HTR-8/SVneo (cell line): ENCODE data around the gene DHRS3.

Experiments
- DNase-seq: peaks from one replicate; pipeline ENCODE4 v3.0.0; 2011; ENCODE audit warnings: low spot score, mixed read lengths; ENCODE audit not compliant: insufficient read length
- FAIRE-seq: peaks from 2 replicates; lab custom pipeline; 2011; peaks lifted over from hg19 to GRCh38; lab: Jason Lieb, UNC

Gene DHRS3

DNA sequence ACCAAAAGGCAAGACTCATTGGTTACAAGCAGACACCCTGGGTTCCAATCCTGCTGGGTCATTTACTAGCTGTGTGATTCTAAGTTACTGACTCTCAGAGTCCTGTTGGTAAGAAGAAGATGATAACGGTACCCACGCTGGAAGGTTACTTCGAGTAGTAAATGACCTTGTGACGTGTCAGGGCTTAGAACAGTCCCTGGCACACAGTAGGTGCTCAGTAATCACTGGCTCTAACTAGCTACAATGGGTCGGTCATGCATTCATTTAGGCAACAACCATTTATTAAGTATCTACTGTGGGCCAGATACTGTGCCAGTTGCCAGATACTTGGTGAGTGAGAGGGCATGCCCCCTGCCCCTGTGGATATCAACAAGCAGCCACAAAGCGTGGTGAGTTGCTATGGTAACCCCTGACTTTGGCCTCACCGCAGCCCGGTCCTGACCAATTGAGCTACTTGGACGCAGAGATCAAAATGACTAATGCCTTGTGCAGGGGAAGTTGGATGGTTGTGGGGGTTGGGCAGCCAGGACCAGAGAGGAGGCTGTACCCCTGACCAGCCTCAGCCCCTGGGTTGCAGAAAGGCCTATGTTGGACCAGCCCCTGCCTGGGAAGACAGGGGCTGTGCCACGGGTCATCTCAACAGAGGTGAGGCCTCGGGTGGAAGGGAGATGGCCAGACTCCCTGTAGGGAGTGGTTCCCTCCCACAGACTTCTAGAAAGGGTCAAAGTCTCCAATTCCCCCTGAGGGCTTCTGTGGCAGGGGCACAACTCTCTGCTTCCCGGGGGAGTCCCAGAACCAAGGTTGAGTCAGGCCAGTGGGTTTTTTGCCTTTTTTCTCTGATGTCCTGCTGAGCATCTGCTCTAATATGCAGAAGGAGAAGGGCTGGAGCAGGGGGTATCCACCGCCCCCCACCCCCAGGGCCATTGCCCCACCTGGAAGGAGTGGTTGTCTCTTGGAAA lies 16.0 kb downstream of the DHRS3 start:
- DNase-seq (no peak), FAIRE-seq (peak; percentile 4)

DNA sequence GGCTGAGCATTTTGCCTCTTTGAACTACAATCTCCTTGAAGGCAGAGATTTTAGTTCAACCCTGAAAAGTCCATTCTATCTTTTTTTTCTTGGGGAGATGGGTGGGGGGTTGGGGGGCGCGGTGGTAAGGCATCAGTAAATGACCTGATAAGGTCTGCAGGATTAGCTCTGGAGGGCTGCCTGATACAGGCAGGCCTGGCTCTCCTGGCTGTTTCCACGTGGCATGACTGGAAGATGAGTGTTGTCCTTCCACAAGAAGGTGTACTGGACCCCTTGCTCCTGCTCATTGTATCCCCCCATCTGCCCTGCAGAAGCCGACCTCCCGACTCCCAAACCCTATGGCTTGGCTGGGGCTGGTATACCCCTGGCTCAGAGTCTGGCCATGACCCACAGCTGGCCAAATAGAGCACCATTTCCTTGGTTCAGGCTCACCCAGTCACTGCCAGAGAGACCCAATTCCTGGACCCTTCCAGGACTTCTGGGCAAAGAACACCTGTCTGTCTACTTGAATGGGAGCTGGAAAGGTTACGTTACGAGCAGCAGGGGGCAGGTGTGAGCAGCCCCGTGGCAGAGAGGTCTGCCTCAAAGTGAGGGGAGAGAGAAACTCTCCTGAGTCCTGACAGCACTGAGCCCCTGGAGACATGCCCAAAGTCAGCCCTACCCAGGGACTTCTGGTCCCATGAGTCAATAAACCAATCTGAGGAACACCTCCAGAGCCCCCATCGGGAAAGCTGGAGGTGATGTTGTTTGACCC lies 17.0 kb downstream of the DHRS3 start:
- DNase-seq, result no peak
- no peak for FAIRE-seq

DNA sequence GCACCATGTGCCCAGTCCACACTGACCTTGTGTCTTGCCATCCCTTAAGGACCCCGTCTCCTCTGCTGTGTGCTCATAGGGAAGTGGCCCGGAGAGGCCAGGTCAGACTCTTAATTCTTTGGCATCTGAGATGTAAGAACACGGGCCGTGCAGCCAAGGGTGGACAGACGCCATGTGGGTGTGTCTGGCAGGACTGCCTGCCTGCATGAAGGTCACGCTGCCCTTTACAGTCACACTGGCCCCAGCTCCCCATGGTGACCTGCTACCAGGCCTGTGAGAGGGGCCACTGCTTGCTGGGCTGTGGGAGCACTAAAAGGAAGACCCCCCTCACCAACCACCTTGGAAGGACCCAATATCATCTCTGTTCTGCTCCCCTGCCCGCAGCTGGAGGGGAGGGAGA lies 17.7 kb downstream of the DHRS3 start:
- no peak for DNase-seq
- no peak for FAIRE-seq

DNA sequence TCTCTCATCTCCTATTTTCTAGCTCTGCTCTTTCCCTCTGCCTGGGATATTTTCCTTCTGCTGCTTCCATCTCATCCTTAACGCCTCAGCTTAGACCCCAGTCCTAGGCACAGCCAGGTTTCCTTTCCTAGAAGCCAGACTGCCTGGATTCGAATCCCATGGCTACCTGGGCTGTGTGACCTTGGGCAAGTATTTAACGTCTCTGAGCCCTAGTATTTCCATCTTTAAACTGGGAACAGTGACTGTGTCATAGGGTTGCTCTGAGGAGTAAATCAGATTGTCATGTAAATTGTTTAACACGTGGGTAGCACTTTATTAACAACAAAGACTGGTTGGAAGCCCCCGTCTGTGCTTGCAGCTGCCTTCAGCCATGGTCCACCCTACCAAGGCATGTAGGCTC lies 18.4 kb downstream of the DHRS3 start:
- DNase-seq (no peak), FAIRE-seq (no peak)

DNA sequence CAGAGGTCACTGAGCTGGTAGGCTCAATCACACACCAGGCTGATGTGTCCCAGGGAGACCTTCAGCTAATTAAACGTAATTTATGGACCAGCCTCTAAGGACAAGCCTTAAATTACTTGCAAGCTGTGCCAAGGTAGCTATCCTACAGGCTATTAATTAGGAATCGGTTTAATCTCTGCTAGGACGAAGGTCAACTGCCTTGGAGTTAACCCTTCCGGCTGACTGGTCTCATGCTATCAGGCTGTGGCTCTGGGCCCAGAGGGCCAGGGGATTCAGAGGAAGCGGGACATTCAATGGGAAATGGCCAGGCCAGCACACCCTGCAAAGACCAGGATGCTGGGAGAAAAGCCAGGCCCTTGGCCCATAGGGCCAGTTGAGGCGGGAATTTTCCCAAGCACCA lies 19.0 kb downstream of the DHRS3 start:
- FAIRE-seq (no peak), DNase-seq (no peak)

DNA sequence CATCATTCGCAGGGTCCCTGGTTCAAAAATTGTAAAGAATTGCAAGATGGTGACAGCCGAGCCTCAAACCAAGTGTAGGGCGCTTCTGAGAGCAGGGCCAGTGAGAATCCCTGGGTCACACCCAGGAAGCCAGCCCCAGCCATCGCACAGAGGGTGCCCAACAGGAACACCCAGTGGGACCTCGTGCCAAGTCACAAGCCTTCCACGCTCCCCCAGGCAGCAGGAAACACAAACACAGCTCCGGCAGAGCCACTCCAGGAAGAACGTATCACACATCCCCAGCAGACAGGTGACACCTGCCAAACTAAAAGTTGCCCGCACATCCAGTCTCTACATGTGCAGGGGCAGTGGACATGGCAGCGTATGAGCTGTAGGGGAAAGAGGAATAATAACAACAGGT lies 20.2 kb downstream of the DHRS3 start:
- FAIRE-seq (no peak), DNase-seq (no peak)

DNA sequence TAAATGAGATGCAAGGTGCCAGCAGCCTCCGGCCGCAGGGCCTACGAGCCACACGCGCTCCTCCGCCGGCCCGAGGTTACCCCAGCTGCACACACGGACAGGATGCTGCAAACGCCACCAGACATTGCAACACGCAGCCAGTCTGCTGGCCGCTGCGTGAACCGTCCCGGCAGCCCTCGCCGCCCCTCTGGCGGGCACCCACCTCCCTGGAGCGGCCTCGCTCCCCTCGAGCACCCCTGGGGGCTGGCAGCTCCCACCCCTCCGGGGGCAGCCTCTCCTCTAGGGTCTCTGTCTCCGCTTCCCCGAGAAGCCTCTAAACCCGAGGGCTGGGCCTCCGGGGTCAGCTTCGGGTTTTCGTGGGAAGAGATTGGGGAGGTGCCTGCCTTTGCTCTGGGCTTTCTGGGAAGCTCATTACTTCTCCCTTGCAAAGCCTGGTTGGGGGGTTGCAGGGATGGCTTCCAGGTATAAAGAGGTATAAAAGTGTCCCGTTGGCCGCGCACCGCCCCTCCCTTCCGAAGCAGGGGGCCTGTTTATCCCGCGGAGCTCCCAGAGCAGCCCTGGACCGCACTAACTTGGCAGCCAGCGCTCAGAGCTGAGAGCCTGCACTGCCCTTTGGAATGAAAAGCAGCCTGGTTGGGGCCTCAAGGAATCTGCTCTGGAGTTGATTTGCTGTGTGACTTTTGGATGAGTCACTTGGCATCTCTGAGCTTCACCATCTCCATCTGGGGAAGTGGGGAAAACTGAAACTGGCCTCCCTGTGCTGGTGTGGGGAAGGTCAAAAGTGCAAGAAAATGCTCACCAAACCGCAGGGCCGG lies 21.8 kb downstream of the DHRS3 start:
- DNase-seq, result peak; percentile 91
- FAIRE-seq, result peak; percentile 98

DNA sequence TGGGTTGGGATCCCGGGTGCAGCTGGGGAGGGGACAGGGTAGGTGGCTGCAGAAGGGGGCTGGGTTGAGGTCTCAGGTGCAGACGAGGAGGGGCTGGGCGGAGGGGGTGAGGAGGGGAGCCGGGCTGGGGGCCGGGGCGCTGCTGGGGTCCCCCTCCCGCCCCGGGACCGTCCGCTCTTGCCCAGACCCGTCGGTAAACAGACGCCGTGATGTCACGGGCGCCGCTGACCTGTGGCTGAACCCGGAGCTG lies 22.3 kb downstream of the DHRS3 start:
- FAIRE-seq (no peak), DNase-seq (no peak)

DNA sequence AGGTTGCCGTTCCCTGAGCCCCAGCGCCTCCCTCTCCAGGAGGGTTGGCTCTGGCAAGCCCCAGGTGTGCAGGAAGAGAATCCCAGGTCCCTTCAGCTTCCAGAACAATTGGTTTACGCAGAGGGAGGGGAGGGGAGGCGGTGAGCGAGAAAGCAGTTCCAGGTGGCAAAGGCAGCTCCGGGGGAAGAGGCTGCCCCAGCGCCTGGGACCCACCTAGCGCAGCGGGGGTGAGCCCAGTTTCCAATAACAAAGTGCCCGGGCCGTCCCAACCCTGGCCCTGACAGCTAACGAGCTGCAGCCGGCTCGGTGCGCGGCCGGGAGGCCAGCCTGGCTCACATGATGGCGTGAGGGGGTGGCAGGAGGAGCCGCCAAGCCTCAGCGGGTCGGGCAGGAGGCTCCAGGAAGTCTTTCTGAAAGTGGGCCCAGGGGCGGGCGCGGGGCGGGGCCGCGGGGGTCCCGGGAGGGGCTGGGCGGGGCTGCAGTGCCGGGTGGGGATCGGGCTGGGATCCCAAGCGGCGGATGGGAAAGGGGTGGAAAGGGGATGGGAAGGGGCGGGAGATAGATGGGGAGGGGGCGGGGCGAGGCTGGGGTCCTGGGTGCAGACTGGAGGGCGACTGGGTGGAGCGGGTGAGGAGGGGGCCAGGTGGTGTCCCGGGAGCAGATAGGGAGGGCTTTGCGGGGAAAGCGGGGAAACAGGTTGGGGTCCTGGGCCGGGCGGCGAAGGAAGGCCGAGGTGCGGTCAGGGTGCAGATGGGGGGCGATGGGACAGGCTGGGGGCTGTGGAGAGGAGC lies 22.8 kb downstream of the DHRS3 start:
- DNase-seq (peak; percentile 82), FAIRE-seq (peak; percentile 51)

DNA sequence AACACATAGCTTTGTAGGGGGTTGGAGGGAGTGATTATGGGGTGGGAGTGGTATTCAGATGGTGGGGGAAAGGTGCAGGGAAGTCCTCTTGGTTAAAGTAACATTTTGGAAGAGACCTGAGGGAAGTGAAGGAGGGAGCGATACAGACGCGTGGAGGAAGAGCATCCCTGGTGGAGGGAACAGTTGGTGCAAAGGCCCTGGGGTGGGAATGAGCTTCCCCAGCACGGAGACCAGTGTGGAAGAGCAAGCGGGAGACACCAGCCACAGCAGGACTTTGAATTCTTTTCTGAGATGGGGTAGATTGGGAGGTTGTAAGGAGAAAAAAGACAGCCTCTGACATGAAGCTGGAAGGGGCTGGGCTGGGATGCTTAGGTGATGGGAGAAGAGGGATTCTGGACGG lies 23.5 kb downstream of the DHRS3 start:
- DNase-seq (no peak), FAIRE-seq (no peak)

DNA sequence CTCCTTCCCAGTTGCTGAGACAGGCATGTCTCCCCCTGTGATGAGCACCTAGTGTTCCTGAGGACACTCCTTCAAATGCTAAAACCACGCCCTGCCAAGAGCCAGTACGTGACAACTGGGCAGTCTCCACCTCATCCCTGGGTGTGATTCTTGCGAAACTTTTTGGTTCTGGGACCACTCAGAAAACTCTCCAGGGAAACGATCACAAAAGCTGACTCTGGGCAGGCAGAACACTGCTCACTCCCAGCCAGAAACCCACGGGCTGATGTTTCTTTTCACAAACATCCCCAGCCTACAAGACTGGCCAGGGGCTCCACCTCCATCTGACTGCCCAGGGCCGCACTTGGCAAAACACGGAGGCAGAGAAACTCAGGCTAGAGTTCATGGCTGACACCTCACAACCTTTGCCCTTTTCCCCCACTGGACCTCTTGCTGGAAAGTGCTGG lies 24.4 kb downstream of the DHRS3 start:
- FAIRE-seq (no peak), DNase-seq (no peak)

DNA sequence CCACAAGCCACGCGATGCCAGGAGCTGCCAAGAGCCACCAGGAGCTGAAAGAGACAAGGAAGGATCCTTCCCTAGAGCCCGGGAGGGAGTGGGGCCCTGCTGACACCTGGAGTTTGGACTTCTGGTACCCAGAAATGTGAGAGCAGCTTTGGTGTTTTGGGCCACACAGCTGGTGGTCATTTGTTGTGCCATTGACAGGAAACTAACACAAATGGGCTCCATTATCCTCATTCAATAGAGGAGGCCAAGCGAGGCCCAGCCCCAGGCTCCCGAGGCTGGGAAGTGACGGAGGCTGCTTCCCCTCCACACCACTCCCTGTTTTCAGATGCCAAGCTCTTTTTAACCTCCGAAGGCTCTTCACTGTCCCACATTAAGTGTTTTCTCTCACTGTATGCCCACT lies 25.5 kb downstream of the DHRS3 start:
- DNase-seq, result no peak
- no peak for FAIRE-seq

DNA sequence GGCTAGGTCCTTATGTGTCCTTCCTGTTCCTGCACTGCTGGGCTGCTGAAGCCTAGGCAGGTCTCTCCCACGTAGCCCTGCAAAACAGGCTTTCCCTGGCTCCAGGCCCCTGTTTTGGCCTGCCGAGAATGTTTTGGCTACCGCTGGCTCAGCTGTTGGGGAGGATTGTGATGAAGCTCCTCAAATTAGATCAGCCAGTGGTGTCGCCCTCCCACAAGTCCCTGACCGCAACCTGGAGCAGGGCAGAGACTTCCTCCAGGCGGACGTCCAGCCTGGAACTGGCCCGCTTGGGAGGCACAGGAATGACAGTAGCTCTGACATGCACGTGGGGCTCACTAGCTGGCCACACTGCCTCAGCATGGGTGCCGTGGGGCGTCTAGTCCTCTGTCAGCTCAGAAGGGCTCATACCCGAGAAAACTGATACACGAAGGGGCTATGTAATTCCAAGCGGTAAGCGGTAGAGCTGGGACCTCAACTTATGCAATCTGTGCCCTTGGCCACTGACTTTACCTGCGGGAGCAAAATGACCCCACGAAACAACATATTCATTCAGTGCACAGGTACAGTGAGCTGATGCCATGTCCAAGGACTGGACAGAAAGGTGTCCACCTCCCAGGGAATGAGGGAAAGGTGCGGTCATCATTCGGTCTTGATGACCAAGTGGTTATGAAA lies 26.6 kb downstream of the DHRS3 start:
- FAIRE-seq (no peak), DNase-seq (no peak)

DNA sequence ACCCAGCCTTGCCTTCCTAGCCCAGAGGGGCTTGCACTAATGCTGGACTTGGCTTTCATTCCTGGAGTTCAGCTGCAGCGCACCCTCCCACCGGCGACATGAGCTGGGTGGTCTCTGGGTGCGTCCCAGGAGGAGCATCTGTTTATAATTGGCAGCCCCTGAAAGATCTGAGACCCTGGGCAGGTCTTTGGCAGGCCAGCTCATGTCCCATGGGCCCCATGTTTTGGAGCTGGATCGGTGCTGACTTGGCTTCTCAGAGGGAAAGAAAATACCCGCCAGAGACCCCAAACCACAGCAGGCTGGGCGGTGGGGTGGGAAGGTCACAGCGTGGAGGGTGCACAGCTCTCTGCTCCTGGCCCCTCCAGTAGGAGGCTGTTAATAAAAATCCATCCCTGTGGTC lies 29.3 kb downstream of the DHRS3 start:
- DNase-seq (no peak), FAIRE-seq (no peak)

DNA sequence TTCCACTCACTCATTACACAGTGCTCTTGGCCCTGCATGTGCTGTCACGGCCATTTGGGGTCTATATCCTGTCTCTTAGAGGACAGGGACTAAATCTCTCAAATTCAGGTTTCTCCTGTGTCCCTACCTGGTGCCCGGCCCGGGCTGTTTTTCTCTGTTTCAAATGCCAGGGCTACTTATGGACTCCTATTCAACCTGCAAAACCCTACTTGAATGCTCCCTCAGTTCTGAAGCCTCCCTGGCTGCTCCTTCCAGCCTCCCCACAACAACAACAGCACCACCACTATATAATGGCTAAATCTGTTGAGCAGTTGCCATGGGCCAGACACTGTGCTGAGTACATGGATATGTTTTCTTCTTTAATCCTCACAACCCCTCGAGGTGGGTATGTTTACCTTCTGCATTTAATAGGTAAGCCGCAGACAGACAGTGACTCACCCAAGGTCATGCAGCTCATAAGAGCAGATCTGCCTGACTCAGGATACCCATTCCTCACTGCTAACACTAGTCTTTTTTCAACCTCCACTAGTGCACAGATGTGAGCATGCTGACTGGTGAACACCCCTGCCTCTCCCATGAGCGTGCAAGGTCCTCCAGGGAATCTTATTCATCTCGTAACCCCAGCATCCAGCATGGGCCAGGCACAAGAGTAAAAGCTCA lies 29.9 kb downstream of the DHRS3 start:
- no peak for DNase-seq
- no peak for FAIRE-seq

DNA sequence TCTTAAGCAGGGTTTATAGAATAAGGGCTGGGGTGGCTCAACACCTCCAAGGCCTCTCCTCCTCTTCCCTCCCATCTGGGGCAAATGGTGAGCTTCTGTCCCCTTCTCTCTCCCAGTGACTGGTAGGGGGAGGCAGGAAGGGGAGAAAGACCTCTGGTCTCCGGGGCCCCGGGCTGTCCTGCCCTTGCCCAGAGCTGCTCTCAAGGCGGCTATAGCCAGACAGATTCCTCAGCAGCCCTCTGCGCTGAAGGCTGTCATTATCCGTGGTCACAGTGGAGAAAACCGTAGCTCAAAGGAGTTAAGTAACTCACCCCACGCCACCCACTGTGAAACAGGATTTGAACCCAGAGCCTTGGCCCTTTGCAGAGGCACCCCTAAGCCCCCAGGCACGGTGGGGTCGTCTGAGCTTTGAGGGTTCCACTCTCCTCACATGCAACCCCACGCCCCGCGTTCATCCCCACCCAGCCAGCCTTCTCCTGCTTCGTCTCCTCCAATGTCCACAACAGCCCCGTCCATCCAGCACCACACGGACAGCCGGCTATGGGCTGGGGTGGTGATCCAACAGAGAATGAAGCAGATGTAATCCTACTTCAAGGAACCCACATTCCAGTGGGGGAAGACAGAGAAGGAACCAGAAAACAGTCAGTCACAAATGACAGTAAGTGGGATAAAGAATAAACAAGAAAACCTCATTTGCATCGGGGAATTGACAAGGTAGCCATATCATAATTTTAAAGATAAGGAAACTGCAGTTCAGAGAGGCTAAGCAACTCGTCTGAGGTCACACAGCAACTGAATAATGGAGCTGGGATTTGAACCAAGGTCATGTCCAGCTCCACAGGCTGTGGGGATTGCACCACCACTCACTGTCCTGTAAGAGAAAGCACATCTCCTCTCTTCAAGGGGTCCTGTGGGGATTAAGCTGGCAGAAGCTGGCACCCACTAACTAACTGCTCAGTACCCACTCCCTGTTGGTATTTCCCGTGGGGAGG lies 31.8 kb downstream of the DHRS3 start:
- FAIRE-seq, result no peak
- DNase-seq, result no peak

DNA sequence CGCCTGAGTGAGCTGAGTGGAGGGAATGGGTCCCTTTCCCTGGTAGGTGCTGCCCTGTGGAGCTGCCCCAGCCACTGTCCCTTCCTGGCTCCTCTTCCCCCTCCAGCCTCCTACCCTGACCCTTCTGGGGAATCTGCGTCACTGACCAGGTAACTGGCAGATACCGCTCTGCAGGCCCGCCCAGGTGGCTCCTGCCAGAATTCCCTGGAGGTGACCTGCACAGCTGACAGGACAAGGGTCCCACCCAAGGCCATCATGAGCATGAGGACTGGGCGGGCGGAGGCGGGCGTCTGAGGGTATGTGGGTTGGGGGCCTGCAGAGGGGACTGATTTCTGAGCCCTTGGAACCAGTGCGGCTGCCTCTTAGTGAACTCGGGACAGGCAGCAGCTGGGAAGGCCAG lies 32.5 kb downstream of the DHRS3 start:
- no peak for DNase-seq
- no peak for FAIRE-seq
